DND-41 (cell line): ENCODE measurements around the gene LMOD3.

Experiments used
- CTCF ChIP-seq: IDR thresholded peaks from 2 replicates; pipeline ENCODE4 v1.5.1; 2012; ENCODE audit warnings: borderline replicate concordance, low read length, moderate library complexity, mild to moderate bottlenecking; ENCODE audit not compliant: poor library complexity, severe bottlenecking; ENCODE audit errors: extremely low read depth
- EZH2 ChIP-seq: IDR thresholded peaks from 3 replicates; pipeline ENCODE4 v1.6.1; 2012; ENCODE audit warnings: borderline replicate concordance, low read depth, mild to moderate bottlenecking, moderate library complexity, low read length, inconsistent platforms; ENCODE audit not compliant: severe bottlenecking

GRCh38 chr3:69160525-69160924, 38.1 kb upstream of the LMOD3 start:
- no peak for TF ChIP-seq CTCF
- no peak for TF ChIP-seq EZH2
